Stimulated activated CD8-positive, alpha-beta memory T cell treated with anti-CD3 and anti-CD28 coated beads, Interleukin-4, amount 100 ng/mL, for 1 hour (primary cell): ENCODE results near the gene KRT33B.
"Not testable (repeated sequence)": the region's sequence is repeated elsewhere in the genome, so short reads cannot be mapped to it uniquely, and the experiment has no call there.

Experiments
- DNase-seq, 2 donors: peaks; one replicate each; pipeline ENCODE4 v3.0.0-alpha.2; 2020; ENCODE audit warnings: low read depth in 2 of 2, low spot score in 1 of 2

KRT33B gene

GRCh38 chr17:41393826-41394225 is 24.2 kb upstream of the KRT33B start:
- DNase-seq, result no peak

GRCh38 chr17:41393294-41393693 is 23.7 kb upstream of the KRT33B start:
- no peak for DNase-seq

GRCh38 chr17:41392278-41392677 is 22.7 kb upstream of the KRT33B start:
- no peak for DNase-seq

- DNase-seq, result no peak
Observed at GRCh38 chr17:41391535-41391934, 21.9 kb upstream of the KRT33B start.

- no peak for DNase-seq
Observed at GRCh38 chr17:41390411-41390938, 20.9 kb upstream of the KRT33B start.

GRCh38 chr17:41387670-41388069 is 18.1 kb upstream of the KRT33B start:
- DNase-seq, result no peak

- DNase-seq, result no peak
Observed at GRCh38 chr17:41386227-41386626, 16.6 kb upstream of the KRT33B start.

GRCh38 chr17:41383690-41384089 is 14.1 kb upstream of the KRT33B start:
- no peak for DNase-seq

GRCh38 chr17:41382394-41382793 is 12.8 kb upstream of the KRT33B start:
- DNase-seq, result no peak

GRCh38 chr17:41381943-41382342 is 12.3 kb upstream of the KRT33B start, which contains the start of gene KRT34:
Gene KRT34, minus strand, starts transcription at chr17:41382306. Its CDS starts 60 bp downstream, at chr17:41382246.
- not testable (repeated sequence) for DNase-seq

- DNase-seq, result not testable (repeated sequence)
Observed at GRCh38 chr17:41380091-41380490, 10.5 kb upstream of the KRT33B start.

- DNase-seq, result no peak
Observed at GRCh38 chr17:41377546-41377945, 7.9 kb upstream of the KRT33B start.

GRCh38 chr17:41369023-41369422 is 590 bp downstream of the KRT33B start:
- no peak for DNase-seq

- DNase-seq, result no peak
Observed at GRCh38 chr17:41367426-41368075, 2.1 kb downstream of the KRT33B start.

GRCh38 chr17:41366070-41366469 is 3.5 kb downstream of the KRT33B start:
- DNase-seq, result no peak

GRCh38 chr17:41363881-41364280 is 5.7 kb downstream of the KRT33B start:
- DNase-seq, result no peak

- DNase-seq, result no peak
Observed at GRCh38 chr17:41360296-41360995, 9.2 kb downstream of the KRT33B start.

- DNase-seq, result no peak
Observed at GRCh38 chr17:41354536-41354935, 15.1 kb downstream of the KRT33B start.

- DNase-seq, result no peak
Observed at GRCh38 chr17:41352597-41353366, 16.8 kb downstream of the KRT33B start.

GRCh38 chr17:41351177-41351576 is 18.4 kb downstream of the KRT33B start:
- no peak for DNase-seq

- not testable (repeated sequence) for DNase-seq
Observed at GRCh38 chr17:41350381-41350878, 19.2 kb downstream of the KRT33B start, which contains the start of gene KRT33A. Gene KRT33A, minus strand, starts transcription at chr17:41350828. Its CDS starts 61 bp downstream, at chr17:41350767.
